DOHH2 (cell line): ENCODE measurements around the gene SYNE1.
A peak's percentile ranks its signal among the peaks of the same experiment; 100 is the strongest.

Source experiments
- H3F3A ChIP-seq: fragments of 200-600 bp; sonication (generic), shearing (Covaris generic); 2 replicates; pipeline ENCODE4 v1.6.0; 2016; ENCODE audit warnings: antibody characterized with exemption, mild to moderate bottlenecking; ENCODE audit not compliant: control insufficient read depth, insufficient read depth
- H3K27ac ChIP-seq: fragments of 200-600 bp; sonication (generic); 2 replicates; pipeline ENCODE4 v1.5.1; 2014; ENCODE audit warnings: low read depth, mild to moderate bottlenecking, low read length, moderate library complexity
- H3K27me3 ChIP-seq: fragments of 200-600 bp; sonication (generic); 2 replicates; pipeline ENCODE4 v1.6.1; 2014; ENCODE audit warnings: mild to moderate bottlenecking, low read length, mixed read lengths; ENCODE audit not compliant: control insufficient read depth
- H3K36me3 ChIP-seq: fragments of 200-600 bp; sonication (generic); 2 replicates; pipeline ENCODE4 v1.6.1; 2014; ENCODE audit warnings: mild to moderate bottlenecking, low read length, moderate library complexity, mixed read lengths; ENCODE audit not compliant: control insufficient read depth
- H3K4me1 ChIP-seq: fragments of 200-600 bp; sonication (generic); 2 replicates; pipeline ENCODE4 v1.6.1; 2014; ENCODE audit warnings: mild to moderate bottlenecking, low read length, mixed read lengths; ENCODE audit not compliant: control insufficient read depth
- H3K4me2 ChIP-seq: fragments of 200-600 bp; sonication (generic); 2 replicates; pipeline ENCODE4 v1.6.0; 2014; ENCODE audit warnings: mild to moderate bottlenecking, low read length, moderate library complexity
- H3K4me3 ChIP-seq: fragments of 200-600 bp; sonication (generic); 2 replicates; pipeline ENCODE4 v1.5.1; 2014; ENCODE audit warnings: mild to moderate bottlenecking, low read length, mixed read lengths
- H3K79me2 ChIP-seq: fragments of 200-600 bp; sonication (generic); 2 replicates; pipeline ENCODE4 v1.6.1; 2014; ENCODE audit warnings: mild to moderate bottlenecking, low read length, mixed read lengths; ENCODE audit not compliant: control insufficient read depth
- H3K9me2 ChIP-seq: fragments of 200-600 bp; sonication (generic); replicated peaks from 2 replicates; pipeline ENCODE4 v1.6.1; 2014; ENCODE audit warnings: mild to moderate bottlenecking, low read length, mixed read lengths; ENCODE audit not compliant: control insufficient read depth
- H3K9me3 ChIP-seq: fragments of 200-600 bp; sonication (generic); 2 replicates; pipeline ENCODE4 v1.6.1; 2014; ENCODE audit warnings: antibody characterized with exemption, low read length, mixed read lengths; ENCODE audit not compliant: control insufficient read depth, insufficient read depth
- H4K20me1 ChIP-seq: fragments of 200-600 bp; sonication (generic); 2 replicates; pipeline ENCODE4 v1.6.0; 2014; ENCODE audit warnings: low read depth, mild to moderate bottlenecking, antibody characterized with exemption, low read length, moderate library complexity; ENCODE audit not compliant: control insufficient read depth, insufficient read depth
- EZH2phosphoT487 ChIP-seq: fragments of 200-600 bp; sonication (generic); IDR thresholded peaks from 2 replicates; pipeline ENCODE4 v1.6.1; 2017; ENCODE audit warnings: borderline replicate concordance, mild to moderate bottlenecking, antibody characterized with exemption, low read length, moderate library complexity, mixed read lengths
- TF ChIP-seq, protein P1 (sequence below): fragments of 200-600 bp; sonication (generic); IDR thresholded peaks from one replicate; pipeline ENCODE4 v1.5.1; 2014; ENCODE audit warnings: antibody characterized with exemption, mild to moderate bottlenecking, low read depth, low read length; ENCODE audit not compliant: poor library complexity, severe bottlenecking

Gene SYNE1

DNA sequence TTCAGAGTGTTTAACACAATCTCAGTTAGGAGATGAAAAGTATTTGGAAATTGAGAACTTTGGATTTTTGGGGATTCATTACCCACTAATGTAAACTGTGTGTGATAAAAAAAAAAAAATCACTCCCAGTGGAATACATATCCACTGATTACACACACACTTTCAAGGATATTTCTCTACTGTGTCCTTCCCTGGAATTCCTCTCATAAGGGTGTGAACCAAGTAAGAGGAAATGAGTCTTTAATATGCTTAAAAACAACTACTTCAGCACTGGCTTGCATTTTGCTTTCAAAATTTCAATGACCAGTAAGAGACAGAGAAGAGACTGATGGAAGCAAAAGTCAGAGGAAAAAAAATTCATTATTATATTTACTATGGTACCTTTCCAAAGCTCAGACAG, 36.1 kb upstream of the SYNE1 start:
- no peaks in the 10 kb centered on the region for H3K9me3 ChIP-seq
- H4K20me1 ChIP-seq, result no peaks in the 10 kb centered on the region
- H3K27me3 ChIP-seq, result no peaks in the 10 kb centered on the region
- no peak for TF ChIP-seq EZH2phosphoT487
- TF ChIP-seq, protein P1, sequence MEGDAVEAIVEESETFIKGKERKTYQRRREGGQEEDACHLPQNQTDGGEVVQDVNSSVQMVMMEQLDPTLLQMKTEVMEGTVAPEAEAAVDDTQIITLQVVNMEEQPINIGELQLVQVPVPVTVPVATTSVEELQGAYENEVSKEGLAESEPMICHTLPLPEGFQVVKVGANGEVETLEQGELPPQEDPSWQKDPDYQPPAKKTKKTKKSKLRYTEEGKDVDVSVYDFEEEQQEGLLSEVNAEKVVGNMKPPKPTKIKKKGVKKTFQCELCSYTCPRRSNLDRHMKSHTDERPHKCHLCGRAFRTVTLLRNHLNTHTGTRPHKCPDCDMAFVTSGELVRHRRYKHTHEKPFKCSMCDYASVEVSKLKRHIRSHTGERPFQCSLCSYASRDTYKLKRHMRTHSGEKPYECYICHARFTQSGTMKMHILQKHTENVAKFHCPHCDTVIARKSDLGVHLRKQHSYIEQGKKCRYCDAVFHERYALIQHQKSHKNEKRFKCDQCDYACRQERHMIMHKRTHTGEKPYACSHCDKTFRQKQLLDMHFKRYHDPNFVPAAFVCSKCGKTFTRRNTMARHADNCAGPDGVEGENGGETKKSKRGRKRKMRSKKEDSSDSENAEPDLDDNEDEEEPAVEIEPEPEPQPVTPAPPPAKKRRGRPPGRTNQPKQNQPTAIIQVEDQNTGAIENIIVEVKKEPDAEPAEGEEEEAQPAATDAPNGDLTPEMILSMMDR, result no peak
- no peaks in the 10 kb centered on the region for H3K4me1 ChIP-seq
- no peaks in the 10 kb centered on the region for H3K36me3 ChIP-seq
- no peaks in the 10 kb centered on the region for H3F3A ChIP-seq
- no peaks in the 10 kb centered on the region for H3K9me2 ChIP-seq
- no peaks in the 10 kb centered on the region for H3K79me2 ChIP-seq
- H3K27ac ChIP-seq, result no peak overlapping the region
- H3K4me2 ChIP-seq, result no peak overlapping the region
- no peak overlapping the region for H3K4me3 ChIP-seq

DNA sequence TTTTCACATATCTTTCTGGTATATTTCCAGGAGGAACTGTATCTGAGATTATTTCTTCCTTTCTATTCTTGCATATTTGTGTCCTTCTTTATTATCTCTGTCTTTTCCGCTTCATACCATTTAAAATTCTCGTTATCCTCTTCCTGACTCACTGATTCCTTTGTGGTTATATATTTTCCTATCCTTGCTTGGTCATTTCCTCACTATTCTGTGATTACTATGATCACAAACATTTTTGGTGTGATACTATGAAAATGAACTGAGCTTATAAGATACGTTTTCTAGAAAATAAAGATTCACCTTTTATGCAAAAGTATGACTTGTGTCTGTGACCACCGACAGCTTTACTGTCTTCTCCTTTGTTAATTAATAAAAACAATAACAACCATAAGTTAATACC, 34.0 kb upstream of the SYNE1 start:
- no peaks in the 10 kb centered on the region for H3K9me3 ChIP-seq
- no peaks in the 10 kb centered on the region for H3K9me2 ChIP-seq
- H3F3A ChIP-seq, result no peaks in the 10 kb centered on the region
- TF ChIP-seq, protein P1, result no peak
- no peak for TF ChIP-seq EZH2phosphoT487
- no peaks in the 10 kb centered on the region for H3K27me3 ChIP-seq
- no peaks in the 10 kb centered on the region for H4K20me1 ChIP-seq
- no peak overlapping the region for H3K4me3 ChIP-seq
- H3K79me2 ChIP-seq, result no peaks in the 10 kb centered on the region
- no peak overlapping the region for H3K4me2 ChIP-seq
- H3K27ac ChIP-seq, result no peak overlapping the region
- no peaks in the 10 kb centered on the region for H3K4me1 ChIP-seq
- no peaks in the 10 kb centered on the region for H3K36me3 ChIP-seq

DNA sequence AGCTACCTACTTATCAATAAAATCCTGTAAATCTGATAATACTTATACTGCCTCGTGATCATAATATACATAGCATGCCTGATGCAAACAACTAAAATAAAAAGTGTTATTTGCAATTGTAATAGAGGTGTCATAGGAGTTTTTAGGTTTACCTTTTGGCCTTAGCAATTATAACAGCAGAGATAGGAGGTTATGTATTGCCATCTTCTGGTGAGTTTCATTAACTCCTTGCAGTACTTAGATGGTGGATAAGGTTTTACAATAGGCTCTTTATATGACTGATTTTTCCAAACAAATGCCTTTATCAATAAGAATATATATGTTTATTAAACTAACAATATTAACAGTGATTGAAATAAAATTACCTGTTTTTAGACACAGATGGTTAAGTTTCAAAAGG, 32.7 kb upstream of the SYNE1 start:
- H3K27me3 ChIP-seq, result no peaks in the 10 kb centered on the region
- no peaks in the 10 kb centered on the region for H3K79me2 ChIP-seq
- no peak overlapping the region for H3K4me3 ChIP-seq
- H3K4me1 ChIP-seq, result no peaks in the 10 kb centered on the region
- H3K9me2 ChIP-seq, result no peaks in the 10 kb centered on the region
- no peak overlapping the region for H3K4me2 ChIP-seq
- H3K9me3 ChIP-seq, result no peaks in the 10 kb centered on the region
- no peaks in the 10 kb centered on the region for H4K20me1 ChIP-seq
- no peaks in the 10 kb centered on the region for H3F3A ChIP-seq
- H3K36me3 ChIP-seq, result no peaks in the 10 kb centered on the region
- no peak overlapping the region for H3K27ac ChIP-seq
- TF ChIP-seq, protein P1, result peak; percentile 25
- TF ChIP-seq EZH2phosphoT487, result no peak

DNA sequence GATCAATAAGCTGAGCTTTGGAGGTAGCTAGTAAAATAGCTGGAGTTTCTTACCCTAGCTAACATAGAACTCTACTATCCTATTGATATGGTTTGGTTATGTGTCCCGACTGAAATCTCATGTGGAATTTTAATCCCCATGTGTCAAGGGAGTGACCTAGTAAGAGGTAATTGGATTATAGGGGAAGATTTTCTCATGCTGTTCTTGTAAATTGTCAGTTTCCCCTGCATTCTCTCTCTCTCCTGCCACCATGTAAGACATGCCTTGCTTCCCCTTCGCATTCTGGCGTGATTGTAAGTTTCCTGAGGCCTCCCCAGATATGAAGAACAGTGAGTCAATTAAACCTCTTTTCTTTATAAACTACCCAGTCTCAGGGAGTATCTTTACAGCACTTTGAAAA, 24.6 kb upstream of the SYNE1 start:
- Histone ChIP-seq H3K4me1 (no peaks in the 10 kb centered on the region), H3K4me2 (no peak overlapping the region), H3K36me3 (no peaks in the 10 kb centered on the region), H3K79me2 (no peaks in the 10 kb centered on the region), H3F3A (no peaks in the 10 kb centered on the region), H3K9me2 (no peaks in the 10 kb centered on the region), H3K9me3 (no peaks in the 10 kb centered on the region), H3K27me3 (no peaks in the 10 kb centered on the region), H3K4me3 (no peak overlapping the region), H3K27ac (no peak overlapping the region), H4K20me1 (no peaks in the 10 kb centered on the region)
- TF ChIP-seq, protein P1, result no peak
- no peak for TF ChIP-seq EZH2phosphoT487
